Activated CD4-positive, alpha-beta T cell treated with anti-CD3 and anti-CD28 coated beads for 1 hour (primary cell): ENCODE data around the gene PRSS3.
"Not testable (repeated sequence)": the region's sequence is repeated elsewhere in the genome, so short reads cannot be mapped to it uniquely, and the experiment has no call there.

Experiments
- DNase-seq: peaks from one replicate; pipeline ENCODE4 v3.0.0-alpha.2; 2020

The PRSS3 gene

DNA sequence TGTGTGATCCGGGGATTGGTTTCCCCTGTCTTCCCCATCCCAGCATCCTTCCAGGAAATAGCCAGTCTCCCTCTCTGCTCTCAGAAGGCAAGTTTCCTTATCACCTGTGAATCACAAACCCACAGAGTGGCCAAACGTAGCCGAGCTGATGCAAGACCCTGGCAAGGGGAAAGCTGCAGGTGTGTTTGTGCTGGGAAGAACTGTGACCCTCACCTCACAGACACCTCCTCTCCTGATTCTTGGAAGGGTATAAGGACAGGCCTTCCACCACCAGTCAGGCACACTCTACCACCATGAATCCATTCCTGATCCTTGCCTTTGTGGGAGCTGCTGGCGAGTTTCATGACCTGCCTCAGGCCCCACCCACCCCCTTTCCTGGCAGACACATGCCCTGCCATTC lies at the start of gene PRSS3:
TSS of gene PRSS3 (plus strand) at position 281 of the 400 bp plus-strand sequence. CDS start at position 294, 13 bp downstream.
- DNase-seq: no peak

DNA sequence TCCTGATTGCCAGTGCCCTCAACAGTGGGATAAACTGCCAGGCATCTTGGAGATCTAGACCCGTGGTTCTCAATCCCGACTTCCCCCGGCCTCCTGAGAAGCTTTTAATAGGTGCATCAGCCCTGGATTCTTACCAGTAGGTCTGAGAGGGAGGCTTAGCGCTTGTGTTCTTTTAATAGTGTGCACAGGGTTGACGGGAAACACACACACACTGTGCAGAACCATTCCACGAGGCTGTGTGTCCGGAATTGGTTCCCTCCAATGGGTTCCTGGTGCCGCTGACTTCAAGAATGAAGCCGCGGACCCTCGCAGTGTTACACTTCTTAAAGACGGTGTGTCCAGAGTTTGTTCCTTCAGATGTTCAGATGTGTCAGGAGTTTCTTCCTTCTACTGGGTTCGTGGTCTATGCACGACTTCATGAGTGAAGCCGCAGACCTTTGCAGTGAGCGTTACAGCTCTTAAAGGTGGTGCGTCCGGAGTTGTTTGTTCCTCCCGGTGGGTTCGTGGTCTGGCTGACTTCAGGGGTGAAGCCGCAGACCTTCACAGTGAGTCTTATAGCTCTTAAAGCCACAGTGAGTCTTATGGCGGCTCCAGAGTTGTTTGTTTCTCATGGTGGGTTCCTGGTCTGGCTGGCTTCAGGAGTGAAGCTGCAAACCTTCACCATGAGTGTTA lies 46.6 kb upstream of the PRSS3 start:
- DNase-seq: no peak

DNA sequence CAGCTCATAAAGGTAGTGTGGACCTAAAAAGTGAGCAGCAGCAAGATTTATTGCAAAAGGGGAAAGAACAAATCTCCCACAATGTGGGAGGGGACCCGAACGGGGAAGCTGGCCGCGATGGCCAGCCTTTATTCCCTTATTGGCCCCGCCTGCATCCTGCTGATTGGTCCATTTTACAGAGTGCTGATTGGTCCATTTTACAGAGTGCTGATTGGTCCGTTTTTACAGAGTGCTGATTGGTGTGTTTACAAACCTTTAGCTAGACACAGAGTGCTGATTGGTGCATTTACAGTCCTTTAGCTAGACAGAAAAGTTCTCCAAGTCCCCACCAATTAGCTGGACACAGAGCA lies 46.1 kb upstream of the PRSS3 start:
- not testable (repeated sequence) for DNase-seq

DNA sequence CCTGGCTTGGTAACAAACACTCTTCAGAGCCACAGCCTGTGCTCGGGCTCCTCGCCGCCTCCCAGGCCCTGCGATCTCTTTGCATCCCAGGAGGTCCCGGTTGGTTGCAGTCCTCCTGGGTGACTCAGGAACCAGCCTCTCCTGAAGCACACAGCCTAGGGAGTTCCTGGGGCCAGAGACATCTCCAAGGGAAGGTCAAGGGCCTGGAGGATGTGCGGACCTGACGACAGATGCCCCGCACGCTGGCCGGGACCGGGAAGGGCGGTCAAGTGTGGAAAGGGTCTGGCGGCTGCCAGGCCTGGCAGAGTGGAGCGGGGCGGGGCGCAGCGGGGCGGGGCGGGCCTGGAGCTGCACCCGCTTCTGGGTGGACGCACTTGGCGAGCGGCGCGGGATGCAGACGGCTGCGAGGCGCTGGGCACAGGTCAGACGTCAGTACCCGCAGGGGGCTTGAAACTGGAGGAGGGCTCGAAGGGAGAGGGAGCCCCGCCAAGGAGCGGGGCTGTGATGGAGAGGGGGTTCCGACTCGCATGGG lies 45.0 kb upstream of the PRSS3 start:
- no peak for DNase-seq

DNA sequence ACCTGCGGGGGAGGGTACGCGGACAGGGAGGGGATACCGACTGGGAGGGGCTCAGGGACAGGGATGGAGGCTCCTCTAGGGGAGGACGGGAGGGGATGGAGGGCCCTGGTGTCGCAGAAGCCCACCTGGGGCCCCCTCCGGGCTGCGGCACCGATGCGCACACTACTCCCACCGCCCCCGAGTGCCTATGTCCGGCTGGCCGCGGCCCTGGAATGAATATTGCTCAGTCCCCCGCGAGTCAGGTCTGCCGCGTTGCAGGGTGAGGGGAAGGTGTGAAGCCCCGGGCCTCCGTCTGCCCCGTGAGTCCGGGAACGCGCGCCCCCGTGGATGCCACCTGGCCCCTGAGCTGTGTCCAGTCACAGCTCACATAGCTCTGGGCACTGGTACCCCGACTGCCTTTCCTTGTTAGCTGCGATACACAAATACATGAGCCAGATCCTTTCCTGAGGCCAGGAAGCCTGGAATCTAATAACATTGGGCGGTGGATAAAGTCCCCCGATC lies 44.5 kb upstream of the PRSS3 start:
- no peak for DNase-seq

DNA sequence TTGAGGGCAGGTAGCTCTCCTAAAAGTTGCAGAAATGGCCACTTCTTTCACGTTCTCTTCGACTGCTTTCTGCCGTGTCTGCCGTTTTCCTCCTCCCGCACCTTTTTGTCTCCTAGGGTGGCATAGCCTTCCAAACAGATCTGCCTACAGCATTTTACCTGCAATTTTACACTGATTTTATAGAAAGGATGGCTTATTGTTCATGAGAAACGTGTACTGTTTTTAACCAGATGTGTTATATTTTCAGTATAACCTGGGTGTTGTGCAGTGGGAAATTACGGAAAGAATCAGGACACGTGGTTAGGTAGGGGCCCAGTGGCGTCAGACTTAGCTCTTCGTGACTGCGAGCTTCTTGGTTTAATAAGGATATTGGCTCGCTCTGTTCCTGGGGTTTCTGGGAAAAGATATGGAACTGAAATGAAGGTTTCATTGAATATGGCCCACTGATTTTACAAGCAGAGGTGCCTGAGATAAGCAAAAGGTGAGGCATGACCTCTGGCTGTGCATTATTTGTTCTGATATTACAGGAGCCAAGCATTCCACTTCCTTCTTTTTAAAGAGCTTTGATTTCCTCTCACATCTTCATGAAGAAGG lies 43.7 kb upstream of the PRSS3 start:
- DNase-seq: no peak

DNA sequence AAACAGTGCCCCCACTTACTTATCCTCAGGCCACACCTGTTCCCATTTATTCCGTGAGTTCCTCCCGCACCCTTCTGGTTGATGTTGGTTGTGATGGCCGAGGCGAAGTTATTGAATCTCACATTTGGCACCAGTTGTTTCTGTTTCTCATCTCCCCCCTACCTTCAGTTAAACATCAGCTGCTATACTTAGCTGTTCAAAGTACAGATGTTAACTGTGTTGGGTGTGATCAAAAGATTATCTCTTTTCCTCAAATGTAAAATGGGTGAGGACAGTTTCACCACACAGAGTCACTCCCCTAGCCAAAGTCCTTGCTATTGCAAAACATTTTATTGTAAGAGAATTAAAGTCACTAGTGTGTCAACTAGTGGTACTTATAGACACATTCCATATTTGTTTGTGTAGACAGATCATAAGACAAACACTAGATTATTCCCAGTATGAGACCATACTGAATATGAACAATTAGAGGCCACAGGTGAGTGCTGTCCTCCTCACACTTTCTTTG lies 43.2 kb upstream of the PRSS3 start:
- no peak for DNase-seq

DNA sequence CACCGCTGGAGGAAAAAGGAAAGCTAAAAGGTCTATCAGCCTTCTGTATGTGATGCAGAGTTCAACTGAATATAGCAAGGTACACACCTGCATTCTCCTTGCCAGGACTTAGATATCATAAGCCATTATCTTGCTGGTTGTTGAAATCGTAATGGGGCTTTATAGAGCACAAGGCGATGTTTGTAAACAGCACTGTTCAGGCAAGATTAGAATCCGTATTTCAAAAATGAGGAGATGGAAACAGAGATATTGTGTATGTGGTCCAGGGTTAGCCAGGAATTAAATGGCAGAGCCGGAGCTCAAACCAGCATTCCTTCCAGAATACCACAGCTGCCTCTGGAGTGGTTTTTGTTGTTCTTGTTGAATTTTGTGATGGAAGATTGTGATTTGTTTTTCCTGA lies 42.6 kb upstream of the PRSS3 start:
- DNase-seq: not testable (repeated sequence)

DNA sequence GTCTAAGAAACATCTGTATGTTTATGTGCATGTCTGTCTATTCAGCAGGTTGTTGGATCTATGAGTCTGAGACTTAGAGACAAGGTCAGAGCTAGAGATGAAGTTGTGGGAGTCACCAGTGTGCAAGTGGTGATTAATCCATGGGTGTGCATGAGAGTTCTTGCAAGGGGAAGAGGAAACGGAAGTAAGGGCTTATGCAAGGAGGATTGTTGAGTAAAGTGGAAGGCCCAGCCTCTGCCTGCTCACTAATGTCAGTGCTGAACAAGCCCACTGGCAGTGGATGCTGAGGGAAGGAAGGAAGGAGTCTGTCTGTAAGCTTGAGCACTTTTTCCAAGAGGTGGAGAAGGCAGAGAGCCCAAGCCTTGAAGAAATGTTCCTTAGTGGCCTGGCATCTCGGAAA lies 35.7 kb upstream of the PRSS3 start:
- not testable (repeated sequence) for DNase-seq

DNA sequence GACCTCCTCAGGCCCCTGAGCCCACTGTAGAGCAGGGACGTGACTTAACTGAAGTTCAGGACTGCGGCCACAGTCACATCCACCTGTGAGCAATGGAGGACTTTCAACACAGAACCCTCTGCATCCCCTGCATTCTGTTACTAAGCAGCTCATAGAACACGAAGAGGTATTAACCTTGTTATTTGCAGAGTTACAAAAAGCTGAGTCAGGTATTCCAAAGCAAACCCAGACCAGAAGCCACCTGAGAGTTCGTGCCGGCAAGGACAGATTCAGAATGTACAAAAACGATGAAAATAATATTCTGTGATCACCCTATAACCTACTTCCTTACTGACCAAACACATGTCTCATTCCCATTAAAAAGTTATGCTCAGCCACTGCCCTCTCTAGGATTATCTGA lies 33.0 kb upstream of the PRSS3 start:
- no peak for DNase-seq

DNA sequence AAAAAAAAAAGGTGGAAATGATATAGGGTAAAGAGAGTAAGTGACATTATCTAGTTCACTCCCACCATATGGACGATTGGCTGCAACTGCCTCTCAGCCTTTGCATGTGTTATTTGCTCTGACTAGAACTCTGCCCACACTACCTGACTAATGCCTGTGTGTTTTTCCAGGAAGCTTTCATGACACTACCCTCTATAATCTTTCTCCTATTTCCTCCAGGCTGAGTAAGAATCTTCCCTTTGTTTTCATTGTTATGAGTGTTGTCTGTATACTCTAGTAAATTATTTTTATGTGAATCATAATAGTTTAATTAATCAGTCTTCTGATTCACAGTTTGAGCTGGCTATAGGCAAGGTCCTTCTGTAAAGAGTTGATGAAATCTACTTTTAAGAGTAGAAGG lies 31.7 kb upstream of the PRSS3 start:
- DNase-seq: not testable (repeated sequence)

DNA sequence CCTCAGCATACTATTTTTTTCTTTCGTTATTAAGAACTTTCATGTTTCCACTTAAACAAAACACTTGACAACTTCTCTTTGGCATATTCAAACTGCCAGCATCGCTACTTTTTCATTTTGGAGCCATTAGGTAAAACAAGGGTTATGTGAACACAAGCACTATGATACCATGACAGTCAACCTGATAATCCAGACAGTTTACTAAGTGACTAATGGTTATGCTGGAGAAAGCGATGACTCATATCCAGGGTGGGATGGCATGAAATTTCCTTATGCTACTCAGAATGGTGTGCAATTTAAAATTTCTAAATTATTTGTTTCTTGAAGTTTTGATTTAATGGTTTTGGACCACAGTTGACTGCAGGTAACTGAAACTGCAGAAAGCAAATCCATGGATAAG lies 29.9 kb upstream of the PRSS3 start:
- no peak for DNase-seq

DNA sequence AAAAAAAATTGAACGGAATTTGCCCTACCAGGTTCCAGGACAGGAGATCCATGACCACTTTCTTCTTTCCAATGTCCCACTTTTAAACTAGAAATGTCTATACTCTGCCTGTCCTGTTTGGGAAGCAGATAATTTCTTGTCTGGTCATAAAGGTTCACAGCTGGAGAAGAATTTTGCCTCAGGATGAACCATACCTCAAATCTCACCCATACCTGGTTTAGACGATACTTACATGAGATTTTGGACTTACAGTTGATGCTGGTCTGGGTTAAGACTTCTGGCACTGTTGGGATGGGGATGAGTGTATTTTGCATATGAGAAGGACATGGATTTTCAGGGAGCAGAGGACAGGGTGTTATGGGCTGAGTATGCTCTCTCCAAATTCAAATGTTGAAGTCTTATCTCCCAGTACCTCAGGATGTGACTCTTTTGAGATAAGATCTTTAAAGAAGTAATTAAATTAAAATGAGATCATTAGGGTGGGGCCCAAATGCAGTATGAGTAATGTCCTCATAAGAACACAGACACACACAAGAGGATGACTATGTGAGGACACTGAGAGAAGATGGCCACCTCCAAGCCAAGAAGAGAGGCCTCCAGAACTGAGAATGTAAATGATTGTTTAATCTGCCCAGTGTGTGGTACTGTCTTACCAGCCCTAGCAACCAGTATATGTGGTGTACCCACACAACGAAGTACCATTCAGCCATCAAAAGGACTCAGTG lies 25.0 kb upstream of the PRSS3 start:
- not testable (repeated sequence) for DNase-seq

DNA sequence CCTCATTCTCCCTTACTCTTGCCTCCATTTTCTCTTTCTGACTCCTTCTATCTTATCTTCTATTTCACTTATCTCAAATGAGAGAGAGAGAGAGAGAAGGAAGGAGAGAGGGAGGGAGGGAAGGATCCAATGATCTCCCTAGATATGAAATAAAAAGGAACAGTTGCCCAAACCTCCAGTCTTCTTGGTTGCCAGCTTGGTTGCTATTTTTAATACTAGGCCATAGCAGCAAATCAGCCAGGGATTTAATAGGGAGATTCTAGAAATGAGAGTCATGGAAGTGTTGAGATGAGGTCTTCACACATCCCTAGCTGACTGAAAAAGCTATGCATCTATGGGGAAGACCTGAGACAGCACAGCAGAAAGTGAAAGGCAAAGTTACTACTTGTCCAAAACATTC lies 22.2 kb upstream of the PRSS3 start:
- not testable (repeated sequence) for DNase-seq

DNA sequence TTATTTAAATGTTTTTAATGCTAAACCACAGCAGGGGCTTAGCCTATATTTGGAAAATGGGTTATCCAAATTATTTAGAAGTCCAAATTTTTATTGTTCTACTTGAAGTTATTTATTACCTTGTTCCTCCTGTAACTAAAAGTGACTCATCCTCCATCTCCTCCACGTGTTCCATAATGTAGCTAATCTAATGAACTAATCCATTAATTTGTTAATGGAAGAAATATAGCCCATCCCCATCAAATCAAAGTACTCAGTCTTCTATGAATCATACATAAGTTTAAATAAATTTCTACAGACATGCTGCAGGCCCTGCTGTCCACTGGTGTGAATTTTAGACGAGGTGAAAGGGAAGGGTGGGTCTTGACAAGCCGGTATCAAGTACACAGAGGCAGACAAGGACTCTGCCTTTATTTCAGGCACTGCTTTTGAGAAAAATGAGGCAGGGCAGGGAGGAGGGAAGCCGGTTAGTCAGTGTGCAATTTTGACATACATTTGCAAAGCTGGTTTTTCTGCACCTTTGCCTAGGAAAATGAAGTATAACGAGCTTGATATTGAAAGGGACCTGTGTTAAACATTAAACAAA lies 21.2 kb upstream of the PRSS3 start:
- not testable (repeated sequence) for DNase-seq

DNA sequence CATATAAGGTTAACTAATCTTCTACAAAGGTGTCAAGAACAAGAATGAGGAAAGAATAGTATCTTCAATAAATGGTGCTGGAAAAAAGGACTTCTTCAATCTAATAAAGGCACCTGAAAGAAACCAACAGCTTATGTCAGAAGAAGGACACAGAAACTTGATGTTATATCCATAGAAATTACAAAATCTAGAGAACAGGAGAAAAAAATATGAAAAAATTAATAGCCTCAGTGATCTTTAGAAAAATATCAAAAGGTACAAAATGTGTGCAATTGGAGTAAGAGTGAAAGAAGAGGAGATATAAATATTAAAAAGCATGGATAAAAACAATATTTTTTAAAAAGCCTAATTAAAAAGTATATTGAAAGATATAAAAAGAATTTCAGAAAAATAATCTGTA lies 18.8 kb upstream of the PRSS3 start:
- no peak for DNase-seq

DNA sequence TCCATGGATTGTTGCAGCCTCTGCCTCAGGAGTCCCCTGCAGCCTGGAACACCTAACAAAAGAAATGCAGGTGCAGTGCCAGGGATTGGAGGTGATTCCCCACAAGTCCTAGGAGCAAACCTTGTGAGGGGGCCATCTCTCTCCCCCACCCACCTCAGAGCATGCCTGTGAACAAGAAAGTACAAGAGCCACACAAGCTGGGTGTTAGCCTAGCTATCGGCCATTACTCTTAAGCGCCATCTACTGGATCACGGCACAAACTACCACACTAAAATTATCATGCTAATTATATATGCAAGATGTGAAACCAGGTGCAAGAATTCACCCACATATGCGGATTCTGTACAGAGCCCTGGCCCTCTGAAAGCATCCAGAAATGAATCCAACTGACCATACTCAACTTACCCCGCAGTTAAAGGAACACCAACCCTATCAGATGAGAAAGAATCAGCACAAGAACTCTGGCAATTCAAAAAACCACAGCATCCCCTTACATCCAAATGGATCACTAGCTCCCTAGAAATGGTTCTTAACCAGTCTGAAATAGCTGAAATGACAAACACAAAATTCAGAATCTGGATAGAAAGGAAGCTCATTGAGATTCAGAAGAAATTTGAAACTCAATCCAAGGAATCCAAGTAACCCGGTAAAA lies 16.5 kb upstream of the PRSS3 start:
- no peak for DNase-seq

DNA sequence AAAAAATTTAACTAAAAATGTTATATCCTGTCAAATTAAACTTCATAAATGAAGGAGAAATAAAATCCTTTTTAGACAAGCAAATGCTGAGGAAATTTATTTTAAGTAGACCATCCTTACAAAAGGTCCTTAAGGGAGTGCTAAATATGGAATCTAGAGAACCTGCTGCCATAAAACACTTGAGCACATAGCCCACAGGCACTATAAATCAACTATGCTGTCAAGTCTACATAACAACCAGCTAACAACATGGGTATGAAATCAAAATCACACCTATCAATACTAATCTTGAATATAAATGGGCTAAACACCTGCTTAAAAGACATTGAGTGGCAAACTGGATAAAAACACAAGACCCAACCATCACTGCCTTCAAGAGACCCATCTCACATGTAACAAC lies 15.1 kb upstream of the PRSS3 start:
- DNase-seq: no peak

DNA sequence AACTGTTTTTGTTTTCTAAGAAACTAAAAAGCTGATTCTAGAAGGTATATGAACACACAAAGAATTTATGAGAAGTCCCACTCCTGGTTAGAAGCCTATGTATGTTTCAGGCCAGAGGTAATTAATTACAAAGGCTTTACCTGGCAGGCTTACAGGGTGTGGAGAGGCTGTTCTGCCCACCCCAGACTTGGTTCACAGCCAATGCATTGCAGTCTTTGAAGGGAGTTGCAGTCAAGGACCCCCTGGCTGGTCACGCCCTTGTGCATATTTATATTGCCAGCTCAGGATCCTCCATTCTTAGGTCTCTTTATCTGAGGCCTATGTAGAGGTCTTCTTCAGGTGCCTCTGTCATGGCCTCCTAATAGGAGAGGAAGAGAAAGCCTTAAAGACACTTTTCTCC lies 13.6 kb upstream of the PRSS3 start:
- no peak for DNase-seq

DNA sequence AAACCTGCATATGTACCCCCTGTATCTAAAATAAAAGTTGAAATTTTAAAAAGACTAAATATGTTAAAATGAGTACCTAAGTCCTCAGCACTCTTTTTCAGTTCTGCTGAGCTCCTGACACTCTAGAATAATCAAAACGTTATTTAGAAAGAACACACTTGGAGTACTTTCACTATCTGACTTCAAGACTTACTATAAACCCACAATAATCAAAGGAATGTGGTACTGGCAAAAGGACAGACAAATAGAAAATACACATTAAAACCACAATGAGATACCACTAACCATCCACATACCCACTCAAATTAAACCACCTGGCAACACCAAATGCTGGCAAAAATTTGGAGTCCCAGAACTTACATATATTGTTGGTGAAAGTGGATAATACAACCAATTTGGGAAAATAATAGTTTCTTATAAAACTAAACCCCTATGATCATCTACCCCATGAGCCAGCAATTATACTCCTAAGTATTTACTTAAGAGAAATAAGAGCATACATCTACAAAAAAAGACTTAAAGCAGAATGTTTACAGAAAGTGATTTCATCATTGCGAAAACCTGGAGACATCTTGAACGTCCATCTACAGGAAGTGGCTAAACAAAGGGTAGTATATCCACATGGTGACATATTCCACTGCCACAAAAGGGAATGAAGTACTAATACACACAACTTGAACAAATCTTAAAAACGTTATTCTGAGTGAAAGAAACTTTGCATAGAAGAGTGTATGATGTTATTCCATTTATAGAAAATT lies 12.8 kb upstream of the PRSS3 start:
- DNase-seq: no peak

DNA sequence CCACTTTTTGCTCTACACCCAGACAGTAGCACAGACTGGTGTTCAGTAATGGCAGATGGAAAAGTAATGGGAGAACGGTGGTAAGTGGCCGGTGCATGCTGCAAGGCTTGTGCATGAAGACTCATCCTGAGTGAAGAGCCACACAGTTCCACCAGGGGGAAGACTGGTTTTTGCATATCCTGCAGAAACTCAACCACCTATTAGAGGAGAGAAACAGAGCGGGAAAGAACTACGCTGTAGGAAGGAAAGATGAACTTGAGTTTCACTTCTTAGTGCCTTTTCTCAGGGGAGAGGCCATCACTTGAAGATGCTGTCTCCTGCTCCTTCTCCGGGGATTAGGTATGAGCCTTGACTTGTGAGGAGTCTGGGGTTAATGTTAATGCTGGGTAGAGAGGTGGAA lies 9.4 kb upstream of the PRSS3 start:
- no peak for DNase-seq

DNA sequence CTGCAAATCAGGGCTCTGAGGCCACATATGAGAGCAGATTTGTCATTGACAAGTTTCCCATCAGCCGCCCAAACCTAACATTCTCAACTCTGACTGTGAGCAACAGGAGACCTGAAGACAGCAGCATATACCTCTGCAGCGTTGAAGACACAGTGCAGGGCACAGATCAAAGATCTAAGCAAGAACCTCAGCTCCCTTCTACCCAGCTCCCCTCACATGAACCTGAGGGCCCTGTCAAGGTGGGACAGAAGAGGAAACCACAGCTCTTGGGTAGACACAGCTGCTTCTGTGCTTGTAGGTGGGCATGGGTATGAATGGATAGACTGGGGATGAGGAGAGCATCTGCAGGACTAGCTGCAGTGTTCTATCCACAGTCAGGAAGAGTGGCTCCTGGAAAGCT lies 8.7 kb upstream of the PRSS3 start:
- DNase-seq: no peak
